ENCODE results near the gene KSR2.

GRCh38 chr12:117738233-117738632 lies 230.6 kb downstream of the KSR2 start:
- TF ChIP-seq GATA2 (IDR thresholded peaks at IDR 0.05; ENCODE audit: low read depth, low read length) (no peak), GATA3 (IDR thresholded peaks at IDR 0.05; ENCODE audit: low read depth, low read length) (no peak)
